Peyer's patch (tissue), 4 donors: Measurements from ENCODE around the gene ETFA. TPM values are rescaled to one million over a fixed set of nuclear protein-coding genes. Genes with fewer than 3 reads are reported as not detected.
A peak's percentile ranks its signal among the peaks of the same experiment; 100 is the strongest.

ENCODE experiments used
- DNase-seq, 3 donors: peaks; one replicate each; pipeline ENCODE4 v3.0.0-alpha.2; 2017 to 2019
- H3K27ac ChIP-seq, 4 donors: fragments of 200-600 bp; sonication (generic); one replicate each; pipeline ENCODE4 v1.5.1; 2016 to 2019
- H3K27me3 ChIP-seq, 2 donors: fragments of 200-600 bp; sonication (generic); one replicate each; pipeline ENCODE4 v1.5.1; 2019
- H3K36me3 ChIP-seq, 3 donors: fragments of 200-600 bp; sonication (generic); one replicate each; pipeline ENCODE4 v1.5.1; 2016 to 2019
- H3K4me1 ChIP-seq, 4 donors: fragments of 200-600 bp; sonication (generic); one replicate each; pipeline ENCODE4 v1.5.1; 2016 to 2019
- H3K4me3 ChIP-seq, 4 donors: fragments of 200-600 bp; sonication (generic); 1 replicate in 3 of 4; 2 replicates in 1 of 4; pipeline ENCODE4 v1.5.1; 2016 to 2019; ENCODE audit warnings: mild to moderate bottlenecking in 1 of 4
- H3K9me3 ChIP-seq, 4 donors: fragments of 200-600 bp; sonication (generic); one replicate each; pipeline ENCODE4 v1.5.1; 2016 to 2019; ENCODE audit warnings: mild to moderate bottlenecking in 1 of 4
- CTCF ChIP-seq, 6 experiments: fragments of 450-650 bp in 4 of 6; fragments of 200-600 bp in 2 of 6; sonication (generic) in 1 of 6; IDR thresholded peaks; one replicate each; pipeline ENCODE4 v1.5.1; 2017 to 2019; ENCODE audit warnings: antibody characterized with exemption in 6 of 6, mild to moderate bottlenecking in 3 of 6, moderate library complexity in 1 of 6
- POLR2A ChIP-seq, 2 donors: fragments of 450-650 bp; IDR thresholded peaks; one replicate each; pipeline ENCODE4 v1.5.1; 2017; ENCODE audit warnings: antibody characterized with exemption in 2 of 2, mild to moderate bottlenecking in 2 of 2, moderate library complexity in 2 of 2
- total RNA-seq, 4 donors: library from RNA; depleted of rRNA; stranded (reverse); fragments of >200 nt; gene quantifications; one replicate each; pipeline ENCODE4 v1.1.0, GENCODE V29; 2016

ETFA gene
- total RNA-seq, 4 donors from 2014 or later, result 110 to 175 (median 163) TPM

DNA sequence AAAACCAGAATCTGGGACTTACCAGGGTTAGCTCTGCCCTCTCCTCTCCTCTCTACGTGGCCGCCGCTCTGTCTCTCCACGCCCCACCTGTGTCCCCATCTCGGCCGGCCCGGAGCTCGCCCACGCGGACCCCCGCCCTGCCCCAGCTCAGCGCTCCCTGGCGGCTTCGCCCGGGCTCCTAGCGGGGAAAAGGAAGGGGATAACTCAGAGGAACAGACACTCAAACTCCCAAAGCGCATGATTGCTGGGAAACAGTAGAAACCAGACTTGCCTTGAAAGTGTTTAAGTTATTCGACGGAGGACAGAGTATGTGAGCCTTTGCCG is 30.8 kb upstream of the ETFA start:
- Histone ChIP-seq H3K27me3 (peaks cover 0 to 80% of the 10 kb centered on the region in 2 donors), H3K4me1 (peaks cover 4 to 72% (median 54%) of the 10 kb centered on the region in 4 donors), H3K36me3 (no peaks in the 10 kb centered on the region), H3K4me3 (no peak overlapping the region), H3K9me3 (peaks cover 0 to 19% (median 0%) of the 10 kb centered on the region in 4 donors), H3K27ac (no peak overlapping the region)
- no peak for DNase-seq
- TF ChIP-seq POLR2A (IDR thresholded peaks at IDR 0.05) (no peak), CTCF (IDR thresholded peaks at IDR 0.05) (no peak)

DNA sequence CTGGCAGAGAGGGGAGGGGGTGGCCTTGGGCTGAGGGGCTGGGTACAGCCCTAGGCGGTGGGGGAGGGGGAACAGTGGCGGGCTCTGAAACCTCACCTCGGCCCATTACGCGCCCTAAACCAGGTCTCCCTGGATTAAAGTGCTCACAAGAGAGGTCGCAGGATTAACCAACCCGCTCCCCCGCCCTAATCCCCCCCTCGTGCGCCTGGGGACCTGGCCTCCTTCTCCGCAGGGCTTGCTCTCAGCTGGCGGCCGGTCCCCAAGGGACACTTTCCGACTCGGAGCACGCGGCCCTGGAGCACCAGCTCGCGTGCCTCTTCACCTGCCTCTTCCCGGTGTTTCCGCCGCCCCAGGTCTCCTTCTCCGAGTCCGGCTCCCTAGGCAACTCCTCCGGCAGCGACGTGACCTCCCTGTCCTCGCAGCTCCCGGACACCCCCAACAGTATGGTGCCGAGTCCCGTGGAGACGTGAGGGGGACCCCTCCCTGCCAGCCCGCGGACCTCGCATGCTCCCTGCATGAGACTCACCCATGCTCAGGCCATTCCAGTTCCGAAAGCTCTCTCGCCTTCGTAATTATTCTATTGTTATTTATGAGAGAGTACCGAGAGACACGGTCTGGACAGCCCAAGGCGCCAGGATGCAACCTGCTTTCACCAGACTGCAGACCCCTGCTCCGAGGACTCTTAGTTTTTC is 30.2 kb upstream of the ETFA start:
- H3K27ac ChIP-seq, result peak overlapping the region in 1 of 4 donors; percentile 28
- peaks cover 0 to 78% of the 10 kb centered on the region in 2 donors for H3K27me3 ChIP-seq
- peak in 1 of 3 donors; percentile 61 for DNase-seq
- peaks cover 0 to 19% (median 0%) of the 10 kb centered on the region in 4 donors for H3K9me3 ChIP-seq
- no peak for TF ChIP-seq POLR2A (IDR thresholded peaks at IDR 0.05)
- peaks cover 4 to 71% (median 54%) of the 10 kb centered on the region in 4 donors for H3K4me1 ChIP-seq
- H3K36me3 ChIP-seq, result no peaks in the 10 kb centered on the region
- peak overlapping the region in 3 of 4 donors; percentile 24 to 48 (median 46) for H3K4me3 ChIP-seq

DNA sequence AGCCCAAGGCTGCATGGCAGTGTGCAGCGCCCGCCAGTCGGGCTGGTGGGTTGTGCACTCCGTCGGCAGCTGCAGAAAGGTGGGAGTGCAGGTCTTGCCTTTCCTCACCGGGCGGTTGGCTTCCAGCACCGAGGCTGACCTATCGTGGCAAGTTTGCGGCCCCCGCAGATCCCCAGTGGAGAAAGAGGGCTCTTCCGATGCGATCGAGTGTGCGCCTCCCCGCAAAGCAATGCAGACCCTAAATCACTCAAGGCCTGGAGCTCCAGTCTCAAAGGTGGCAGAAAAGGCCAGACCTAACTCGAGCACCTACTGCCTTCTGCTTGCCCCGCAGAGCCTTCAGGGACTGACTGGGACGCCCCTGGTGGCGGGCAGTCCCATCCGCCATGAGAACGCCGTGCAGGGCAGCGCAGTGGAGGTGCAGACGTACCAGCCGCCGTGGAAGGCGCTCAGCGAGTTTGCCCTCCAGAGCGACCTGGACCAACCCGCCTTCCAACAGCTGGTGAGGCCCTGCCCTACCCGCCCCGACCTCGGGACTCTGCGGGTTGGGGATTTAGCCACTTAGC is 29.6 kb upstream of the ETFA start:
- Histone ChIP-seq H3K27me3 (peaks cover 0 to 80% of the 10 kb centered on the region in 2 donors), H3K9me3 (peaks cover 0 to 19% (median 0%) of the 10 kb centered on the region in 4 donors), H3K4me1 (peaks cover 4 to 71% (median 56%) of the 10 kb centered on the region in 4 donors), H3K4me3 (peak overlapping the region; percentile 27 to 48 (median 47)), H3K36me3 (no peaks in the 10 kb centered on the region), H3K27ac (peak overlapping the region in 1 of 4 donors; percentile 28)
- peak; percentile 39 to 66 (median 63) for DNase-seq
- TF ChIP-seq POLR2A (IDR thresholded peaks at IDR 0.05), result no peak
- TF ChIP-seq CTCF (IDR thresholded peaks at IDR 0.05), result no peak

DNA sequence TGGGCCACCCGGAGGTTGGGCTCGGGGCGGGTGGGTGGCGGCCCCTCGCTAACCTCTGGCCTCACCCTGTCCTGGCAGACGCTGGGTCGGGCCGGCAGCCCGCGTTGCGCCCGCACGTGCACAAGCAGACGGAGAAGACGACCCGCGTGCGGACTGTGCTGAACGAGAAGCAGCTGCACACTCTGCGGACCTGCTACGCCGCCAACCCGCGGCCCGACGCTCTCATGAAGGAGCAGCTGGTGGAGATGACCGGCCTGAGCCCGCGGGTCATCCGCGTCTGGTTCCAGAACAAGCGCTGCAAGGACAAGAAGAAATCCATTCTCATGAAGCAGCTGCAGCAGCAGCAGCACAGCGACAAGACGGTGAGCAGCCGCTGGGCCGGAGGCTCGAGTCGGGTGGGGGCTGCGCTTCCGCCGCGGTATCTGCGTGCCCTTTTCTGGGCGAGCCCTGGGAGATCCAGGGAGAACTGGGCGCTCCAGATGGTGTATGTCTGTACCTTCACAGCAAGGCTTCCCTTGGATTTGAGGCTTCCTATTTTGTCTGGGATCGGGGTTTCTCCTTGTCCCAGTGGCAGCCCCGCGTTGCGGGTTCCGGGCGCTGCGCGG is 29.0 kb upstream of the ETFA start:
- Histone ChIP-seq H3K9me3 (peaks cover 0 to 19% (median 0%) of the 10 kb centered on the region in 4 donors), H3K27me3 (peaks cover 0 to 85% of the 10 kb centered on the region in 2 donors), H3K4me3 (peak overlapping the region; percentile 27 to 48 (median 47)), H3K4me1 (peaks cover 4 to 74% (median 55%) of the 10 kb centered on the region in 4 donors), H3K27ac (peak overlapping the region in 2 of 4 donors; percentile 28 to 30), H3K36me3 (no peaks in the 10 kb centered on the region)
- TF ChIP-seq POLR2A (IDR thresholded peaks at IDR 0.05) (no peak), CTCF (IDR thresholded peaks at IDR 0.05) (no peak)
- peak in 2 of 3 donors; percentile 54 to 71 for DNase-seq

DNA sequence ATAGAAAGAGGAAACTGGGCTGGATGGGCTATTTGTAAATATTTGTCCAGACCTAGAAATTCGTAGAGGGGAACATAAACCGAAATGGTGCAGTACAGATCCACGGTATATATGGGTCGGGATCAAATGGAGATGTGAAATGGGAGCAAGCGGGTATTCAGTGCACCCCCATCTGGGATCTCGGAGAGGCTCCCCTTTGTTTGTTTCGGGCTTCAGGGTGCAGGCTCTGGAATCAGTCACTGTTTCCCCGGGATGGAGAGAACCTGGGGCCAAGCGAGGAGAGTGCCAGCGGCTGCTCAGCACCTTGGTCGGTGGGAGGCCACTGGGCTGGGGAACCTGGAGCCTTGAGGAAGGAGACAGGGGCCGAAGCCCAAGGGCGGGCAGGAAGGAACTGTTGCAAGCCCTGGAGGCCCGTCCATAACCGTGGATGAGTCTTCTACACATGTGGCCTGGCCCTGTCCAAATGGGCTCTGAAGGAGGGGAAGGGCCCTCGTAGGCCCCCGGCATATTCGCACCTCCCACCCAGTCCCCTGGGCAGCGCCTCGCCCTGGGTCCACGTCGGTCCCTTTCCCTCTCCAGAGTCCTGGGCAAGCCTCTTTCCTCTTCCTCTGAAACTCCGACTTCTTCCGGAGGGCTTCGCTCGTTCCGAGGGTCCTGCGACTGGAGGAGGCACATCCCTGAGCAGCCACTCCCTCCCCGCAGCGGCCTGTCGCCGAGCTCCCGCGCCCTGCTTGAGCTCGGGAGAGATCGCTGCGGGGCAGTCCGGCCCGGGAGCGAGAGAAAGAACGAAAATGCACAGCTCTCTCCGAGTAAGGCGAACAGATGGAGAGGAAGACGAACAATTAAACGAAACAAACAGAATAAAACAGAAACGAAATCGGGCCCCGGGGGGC is 28.3 kb upstream of the ETFA start:
- peaks cover 4 to 77% (median 55%) of the 10 kb centered on the region in 4 donors for H3K4me1 ChIP-seq
- TF ChIP-seq POLR2A (IDR thresholded peaks at IDR 0.05), result no peak
- TF ChIP-seq CTCF (IDR thresholded peaks at IDR 0.05), result no peak

More for the DNA sequence above, 28.3 kb upstream of the ETFA start:
- Histone ChIP-seq H3K27ac (peak overlapping the region in 2 of 4 donors; percentile 12 to 30), H3K4me3 (peak overlapping the region; percentile 27 to 48 (median 47)), H3K9me3 (peaks cover 0 to 19% (median 0%) of the 10 kb centered on the region in 4 donors), H3K27me3 (peaks cover 0 to 87% of the 10 kb centered on the region in 2 donors), H3K36me3 (no peaks in the 10 kb centered on the region)
- peak in 1 of 3 donors; percentile 64 for DNase-seq
